ENCODE measurements around the gene LRP1B. TPM values are rescaled to one million over a fixed set of nuclear protein-coding genes. Genes with fewer than 3 reads are reported as not detected.

Gene LRP1B
- total RNA-seq, 4 donors from 2014 or later, result 3.6 to 10.1 (median 6.1) TPM

DNA sequence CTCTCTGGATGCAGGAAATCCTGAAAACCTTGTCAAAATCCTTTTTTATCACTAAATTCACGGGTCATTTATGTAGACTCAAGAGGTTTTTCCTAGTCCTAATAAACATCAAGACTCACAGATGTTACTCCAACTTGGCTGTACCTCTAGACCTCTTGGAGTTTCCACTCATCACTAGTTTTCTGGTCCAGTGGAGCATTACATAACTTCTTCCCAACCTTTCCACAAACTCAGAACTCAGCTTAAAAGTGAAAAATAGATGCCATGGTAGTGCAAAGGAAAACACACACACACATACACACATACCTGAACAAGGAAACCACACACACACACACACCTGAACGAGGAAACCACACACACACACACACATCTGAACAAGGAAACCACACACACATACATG is 807.2 kb downstream of the LRP1B start:
- DNase-seq (ENCODE audit: low spot score) (no peak), ATAC-seq (ENCODE audit: low FRiP score) (no peak)
- TF ChIP-seq CTCF (IDR thresholded peaks at IDR 0.05), result no peak

- no peak for TF ChIP-seq CTCF (IDR thresholded peaks at IDR 0.05)
- DNase-seq (ENCODE audit: low spot score) (no peak), ATAC-seq (ENCODE audit: low FRiP score) (no peak)
Observed at GRCh38 chr2:141317986-141318385, 812.8 kb downstream of the LRP1B start.

GRCh38 chr2:141316606-141317005 is 814.2 kb downstream of the LRP1B start:
- no peak for TF ChIP-seq CTCF (IDR thresholded peaks at IDR 0.05)
- ATAC-seq (ENCODE audit: low FRiP score) (no peak), DNase-seq (ENCODE audit: low spot score) (no peak)

- TF ChIP-seq CTCF (IDR thresholded peaks at IDR 0.05), result no peak
- DNase-seq (ENCODE audit: low spot score), result no peak
- no peak for ATAC-seq (ENCODE audit: low FRiP score)
Observed at GRCh38 chr2:141316103-141316502, 814.7 kb downstream of the LRP1B start.

- no peak for TF ChIP-seq CTCF (IDR thresholded peaks at IDR 0.05)
- no peak for ATAC-seq (ENCODE audit: low FRiP score)
- no peak for DNase-seq (ENCODE audit: low spot score)
Observed at GRCh38 chr2:141313972-141314371, 816.8 kb downstream of the LRP1B start.

DNA sequence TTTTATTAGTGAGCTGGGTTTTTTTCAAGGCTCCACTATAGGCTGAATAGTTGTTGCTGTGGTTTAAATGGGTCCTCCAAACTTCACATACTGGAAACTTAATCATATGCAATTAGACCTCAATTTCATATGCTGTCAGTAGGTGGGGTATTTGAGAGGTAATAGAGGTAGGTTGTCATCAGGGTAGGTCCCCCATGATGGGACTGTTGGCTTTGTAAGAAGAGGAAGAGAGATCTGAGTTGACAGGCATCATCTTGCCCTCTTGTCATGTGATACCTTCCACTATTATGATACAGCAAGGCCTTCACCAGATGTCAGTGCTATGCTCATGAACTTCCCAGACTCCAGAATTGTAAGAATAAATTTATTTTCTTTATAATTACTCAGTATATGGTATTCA is 819.4 kb downstream of the LRP1B start:
- TF ChIP-seq CTCF (IDR thresholded peaks at IDR 0.05), result no peak
- no peak for ATAC-seq (ENCODE audit: low FRiP score)

DNA sequence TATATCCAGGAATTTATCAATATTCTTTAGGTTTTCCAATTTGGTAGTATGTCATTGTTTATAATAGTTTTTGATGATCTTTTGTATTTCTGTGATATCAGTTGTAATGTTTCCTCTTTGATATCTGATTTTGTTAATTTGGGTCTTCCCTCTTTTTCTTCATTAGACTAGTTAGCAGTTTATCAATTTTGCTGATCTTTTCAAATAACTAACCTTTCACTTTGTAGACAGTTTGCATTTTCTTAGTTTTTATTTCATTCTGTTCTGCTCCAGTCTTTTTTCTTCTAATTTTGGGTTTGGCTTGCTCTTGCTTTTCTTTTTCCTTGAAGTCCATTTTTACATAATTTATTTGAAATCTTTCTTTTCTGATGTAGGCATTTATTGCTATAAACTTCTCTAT is 824.4 kb downstream of the LRP1B start:
- no peak for TF ChIP-seq CTCF (IDR thresholded peaks at IDR 0.05)
- ATAC-seq (ENCODE audit: low FRiP score) (no peak), DNase-seq (ENCODE audit: low spot score) (no peak)

More for the DNA sequence above, 819.4 kb downstream of the LRP1B start:
- DNase-seq (ENCODE audit: low spot score), result no peak

Measured in omental fat pad (tissue), 4 donors.